GM10847 (cell line): ENCODE measurements around the gene STARD13.

Experiments
- POLR2A ChIP-seq: IDR thresholded peaks from 2 replicates; pipeline ENCODE4 v1.6.1; 2011; ENCODE audit not compliant: insufficient read length; ENCODE audit errors: extremely low read depth

Gene STARD13

GRCh38 chr13:33154911-33155310 is 130.6 kb downstream of the STARD13 start:
- no peak for TF ChIP-seq POLR2A

- no peak for TF ChIP-seq POLR2A
These were observed 131.8 kb downstream of the STARD13 start for GRCh38 chr13:33153421-33154404.

- no peak for TF ChIP-seq POLR2A
These were observed 133.2 kb downstream of the STARD13 start for GRCh38 chr13:33152389-33152788.

- no peak for TF ChIP-seq POLR2A
These were observed 134.9 kb downstream of the STARD13 start for GRCh38 chr13:33150662-33151061.

- TF ChIP-seq POLR2A = no peak
These were observed 135.4 kb downstream of the STARD13 start for GRCh38 chr13:33150126-33150525.

GRCh38 chr13:33147832-33148231 is 137.7 kb downstream of the STARD13 start:
- no peak for TF ChIP-seq POLR2A

- TF ChIP-seq POLR2A = no peak
These were observed 138.5 kb downstream of the STARD13 start for GRCh38 chr13:33146843-33147611.

- no peak for TF ChIP-seq POLR2A
These were observed 139.9 kb downstream of the STARD13 start for GRCh38 chr13:33145667-33146066.

GRCh38 chr13:33144358-33144784 is 141.2 kb downstream of the STARD13 start:
- no peak for TF ChIP-seq POLR2A

GRCh38 chr13:33139780-33140535 is 145.6 kb downstream of the STARD13 start:
- TF ChIP-seq POLR2A = no peak

- no peak for TF ChIP-seq POLR2A
These were observed 146.4 kb downstream of the STARD13 start for GRCh38 chr13:33139184-33139583.

GRCh38 chr13:33138441-33138840 is 147.1 kb downstream of the STARD13 start:
- no peak for TF ChIP-seq POLR2A

GRCh38 chr13:33137721-33138120 is 147.8 kb downstream of the STARD13 start:
- no peak for TF ChIP-seq POLR2A

GRCh38 chr13:33135097-33135496 is 150.5 kb downstream of the STARD13 start:
- TF ChIP-seq POLR2A = no peak

GRCh38 chr13:33134213-33134612 is 151.3 kb downstream of the STARD13 start:
- TF ChIP-seq POLR2A = no peak
